IMR-90 (cell line): ENCODE results near the gene DNM2. TPM values are rescaled to one million over a fixed set of nuclear protein-coding genes. Genes with fewer than 3 reads are reported as not detected.

Experiments
- ATAC-seq: fragments of 200-7000 bp; cut with Tn5 transposase; 2 replicates; pipeline ENCODE4 v1.9.1; 2020; ENCODE audit warnings: low read depth, mild to moderate bottlenecking, moderate library complexity
- BruUV-seq: library from RNA; stranded (reverse); fragments of 400-500 nt; replicated peaks from 2 replicates; lab custom pipeline; 2021; lab: Mats Ljungman, UMichigan
- CTCF ChIA-PET: fragments of 300-600 bp; formaldehyde crosslinking; extraction: SDS; loops from one replicate; lab custom pipeline; 2021; ENCODE audit warnings: antibody characterized with exemption; lab: Yijun Ruan, JAX
- POLR2A ChIA-PET: fragments of 300-600 bp; sonication (Branson Sonifier 250); formaldehyde crosslinking; loops from one replicate; lab custom pipeline; 2022; ENCODE audit warnings: antibody characterized with exemption; ENCODE audit not compliant: unreplicated experiment; lab: Charles Lee
- DNase-seq: peaks from one replicate; pipeline ENCODE4 v3.0.0; 2013
- H2AFZ ChIP-seq: replicated peaks from 2 replicates; pipeline ENCODE3; 2013; ENCODE audit warnings: low read length, mild to moderate bottlenecking; ENCODE audit not compliant: poor library complexity
- H2AK5ac ChIP-seq: 2 replicates; pipeline ENCODE4 v1.6.1; 2013; ENCODE audit warnings: low read depth, low read length, inconsistent platforms
- H2AK9ac ChIP-seq: replicated peaks from 2 replicates; pipeline ENCODE3; 2013; ENCODE audit warnings: mild to moderate bottlenecking, low read depth, low read length, moderate library complexity; ENCODE audit not compliant: poor library complexity
- H2BK120ac ChIP-seq: 2 replicates; pipeline ENCODE4 v1.6.1; 2013; ENCODE audit warnings: low read depth, low read length, inconsistent platforms
- H2BK15ac ChIP-seq: 3 replicates; pipeline ENCODE4 v1.6.1; 2013; ENCODE audit warnings: low read depth, low read length, inconsistent platforms
- H2BK20ac ChIP-seq: 2 replicates; pipeline ENCODE4 v1.6.1; 2013; ENCODE audit warnings: low read depth, mild to moderate bottlenecking, inconsistent platforms, low read length, moderate library complexity
- H2BK5ac ChIP-seq: 2 replicates; pipeline ENCODE4 v1.6.1; 2013; ENCODE audit warnings: mild to moderate bottlenecking, low read depth, low read length, inconsistent platforms; ENCODE audit not compliant: poor library complexity, severe bottlenecking
- H3K14ac ChIP-seq: replicated peaks from 2 replicates; pipeline ENCODE4 v1.6.1; 2013; ENCODE audit warnings: low read depth, low read length, inconsistent platforms
- H3K18ac ChIP-seq: 2 replicates; pipeline ENCODE4 v1.6.1; 2013; ENCODE audit warnings: low read depth, low read length, control low read depth
- H3K23ac ChIP-seq: 2 replicates; pipeline ENCODE4 v1.6.1; 2013; ENCODE audit warnings: low read depth, low read length, inconsistent platforms
- H3K27ac ChIP-seq: 2 replicates; pipeline ENCODE4 v1.5.1; 2013; ENCODE audit warnings: mild to moderate bottlenecking, control low read depth, low read length; ENCODE audit not compliant: insufficient read depth
- H3K27me3 ChIP-seq: 2 replicates; pipeline ENCODE4 v1.6.1; 2013; ENCODE audit warnings: low read length; ENCODE audit not compliant: control insufficient read depth, insufficient read depth
- H3K36me3 ChIP-seq: 2 replicates; pipeline ENCODE4 v1.6.1; 2013; ENCODE audit warnings: low read length, mixed read lengths; ENCODE audit not compliant: control insufficient read depth, insufficient read depth
- H3K4ac ChIP-seq: 2 replicates; pipeline ENCODE4 v1.6.1; 2013; ENCODE audit warnings: low read depth, low read length, inconsistent platforms
- H3K4me1 ChIP-seq: 2 replicates; pipeline ENCODE4 v1.6.1; 2013; ENCODE audit warnings: low read length, mixed read lengths; ENCODE audit not compliant: control insufficient read depth, insufficient read depth
- H3K4me2 ChIP-seq: 2 replicates; pipeline ENCODE4 v1.6.1; 2013; ENCODE audit warnings: low read depth, mild to moderate bottlenecking, control low read depth, low read length, moderate library complexity
- H3K4me3 ChIP-seq: 2 replicates; pipeline ENCODE4 v1.5.1; 2013; ENCODE audit warnings: low read depth, mild to moderate bottlenecking, control low read depth, low read length, moderate library complexity; ENCODE audit not compliant: insufficient read depth
- H3K56ac ChIP-seq: 2 replicates; pipeline ENCODE4 v1.6.1; 2013; ENCODE audit warnings: low read length, inconsistent platforms; ENCODE audit not compliant: insufficient read depth; ENCODE audit errors: extremely low read depth
- H3K79me1 ChIP-seq, 2 experiments: 2 replicates each; pipeline ENCODE4 v1.6.1; 2013; ENCODE audit warnings: low read length in 2 of 2, inconsistent platforms in 1 of 2, low read depth in 1 of 2
- H3K9ac ChIP-seq: 2 replicates; pipeline ENCODE4 v1.6.1; 2013; ENCODE audit warnings: low read depth, low read length, control low read depth
- H3K9me1 ChIP-seq: 2 replicates; pipeline ENCODE4 v1.6.1; 2013; ENCODE audit warnings: low read length, inconsistent platforms; ENCODE audit not compliant: insufficient read depth
- H3K9me3 ChIP-seq: 2 replicates; pipeline ENCODE4 v1.6.1; 2013; ENCODE audit warnings: low read length; ENCODE audit not compliant: control insufficient read depth, insufficient read depth
- H4K20me1 ChIP-seq: 2 replicates; pipeline ENCODE4 v1.6.1; 2013; ENCODE audit warnings: low read length, inconsistent platforms; ENCODE audit not compliant: insufficient read depth
- H4K5ac ChIP-seq: 2 replicates; pipeline ENCODE4 v1.6.1; 2013; ENCODE audit warnings: mild to moderate bottlenecking, low read depth, low read length, control low read depth
- H4K8ac ChIP-seq, 2 experiments: 2 replicates each; pipeline ENCODE4 v1.6.1; 2013; ENCODE audit warnings: low read depth in 2 of 2, low read length in 2 of 2, control low read depth in 1 of 2, inconsistent platforms in 1 of 2
- H4K91ac ChIP-seq: 2 replicates; pipeline ENCODE4 v1.6.1; 2013; ENCODE audit warnings: low read depth, low read length, inconsistent platforms; ENCODE audit not compliant: insufficient read depth
- BHLHE40 ChIP-seq: fragments of 150-350 bp; IDR thresholded peaks from 2 replicates; pipeline ENCODE4 v1.6.1; 2016; ENCODE audit warnings: mild to moderate bottlenecking, low read depth, low read length
- MAFK ChIP-seq: IDR thresholded peaks from 2 replicates; pipeline ENCODE4 v1.6.1; 2012; ENCODE audit warnings: low read depth, low read length, improper control_type of control experiment
- MAZ ChIP-seq: IDR thresholded peaks from 2 replicates; pipeline ENCODE4 v1.6.1; 2012; ENCODE audit warnings: low read depth, mild to moderate bottlenecking, low read length, improper control_type of control experiment, moderate library complexity, borderline replicate concordance
- POLR2A ChIP-seq: IDR thresholded peaks from 2 replicates; pipeline ENCODE4 v1.6.1; 2012; ENCODE audit warnings: mild to moderate bottlenecking, low read depth, low read length
- RAD21 ChIP-seq: IDR thresholded peaks from 2 replicates; pipeline ENCODE4 v1.6.1; 2012; ENCODE audit warnings: low read length, improper control_type of control experiment
- RFX5 ChIP-seq: IDR thresholded peaks from 2 replicates; pipeline ENCODE4 v1.8.0; 2012; ENCODE audit warnings: low read depth, mild to moderate bottlenecking, low read length, moderate library complexity
- SMC3 ChIP-seq: fragments of 150-350 bp; IDR thresholded peaks from 2 replicates; pipeline ENCODE4 v1.6.1; 2016; ENCODE audit warnings: low read depth, mild to moderate bottlenecking, antibody characterized with exemption, low read length, moderate library complexity
- USF2 ChIP-seq: fragments of 150-350 bp; IDR thresholded peaks from 2 replicates; pipeline ENCODE4 v1.6.1; 2017; ENCODE audit warnings: mild to moderate bottlenecking, antibody characterized with exemption, low read length, low read depth
- WGBS, 2 experiments: methylation state at CpG; one replicate each; pipeline versions ENCODE4 v1.1.5 to v1.1.7; 2013; ENCODE audit warnings: missing lambda C conversion rate in 2 of 2; ENCODE audit not compliant: insufficient read length in 1 of 2; ENCODE audit errors: extremely low coverage in 2 of 2; 5-methylcytosine and 5-hydroxymethylcytosine counted together
- dilution Hi-C: fragments of 300-500 bp; cut with HindIII; formaldehyde crosslinking; loops from one replicate; pipeline ENCODE4 v1.14.3; 2018; ENCODE audit warnings: low sequenced_read_pairs; ENCODE audit not compliant: unreplicated experiment
- in situ Hi-C: fragments of 300-500 bp; cut with MboI; formaldehyde crosslinking; loops from 3 replicates; pipeline ENCODE4 v1.14.3; 2019; ENCODE audit warnings: low sequenced_read_pairs, inconsistent platforms, mixed read lengths
- intact Hi-C: fragments of 100-400 bp; cut with micrococcal nuclease; formaldehyde crosslinking; loops from 2 replicates; pipeline ENCODE4 v1.10.0; 2022
- polyA plus RNA-seq, 3 experiments: library from polyadenylated mRNA; depleted of rRNA; stranded (reverse); fragments of >200 nt; gene quantifications; 2 replicates each; pipeline ENCODE4 v1.2.3, GENCODE V29; 2012; ENCODE audit warnings: low replicate concordance in 1 of 3
- total RNA-seq: library from RNA; depleted of rRNA; stranded (reverse); fragments of >200 nt; gene quantifications from 2 replicates; pipeline ENCODE4 v1.2.3, GENCODE V29; 2012

DNM2 gene
- total and polyA plus RNA-seq, 2 of the 4 experiments (the other 2 are of a cell fraction) = 55.6 to 74.2 TPM

GRCh38 chr19:10815969-10816644 is 98.2 kb downstream of the DNM2 start:
- peaks cover 33% of the 10 kb centered on the region for H3K4me1 ChIP-seq
- POLR2A ChIA-PET = no interaction called here

More at GRCh38 chr19:10815969-10816644, 98.2 kb downstream of the DNM2 start:
- Histone ChIP-seq H4K8ac (peak overlapping the region; percentile 91 to 97), H4K20me1 (peaks cover 3% of the 10 kb centered on the region), H2BK120ac (peak overlapping the region; percentile 82), H3K18ac (peak overlapping the region; percentile 54), H2BK5ac (peak overlapping the region; percentile 98), H3K9me1 (peaks cover 24% of the 10 kb centered on the region), H3K9me3 (no peaks in the 10 kb centered on the region), H3K36me3 (peaks cover 53% of the 10 kb centered on the region), H3K27ac (peak overlapping the region; percentile 98), H2AK9ac (peak overlapping the region; percentile 100), H3K14ac (peak overlapping the region; percentile 98), H3K4me2 (peak overlapping the region; percentile 96), H2AFZ (peak overlapping the region; percentile 33), H2BK15ac (peak overlapping the region; percentile 68; the same call in 1 of the 3 replicates), H3K27me3 (no peaks in the 10 kb centered on the region), H3K9ac (peak overlapping the region; percentile 94), H3K23ac (peak overlapping the region; percentile 95; the same call in 1 of the 2 replicates), H3K79me1 (peaks cover 26 to 88% of the 10 kb centered on the region in 2 experiments; a peak in 3 of 4 replicates), H3K56ac (peak overlapping the region; percentile 97), H2BK20ac (peak overlapping the region; percentile 36; the same call in 1 of the 2 replicates), H4K5ac (peak overlapping the region; percentile 69), H3K4ac (peak overlapping the region; percentile 99), H4K91ac (peak overlapping the region; percentile 98), H2AK5ac (peak overlapping the region; percentile 99), H3K4me3 (peak overlapping the region; percentile 63)
- no peak for ATAC-seq
- in situ Hi-C loops = no loop called here
- peak; percentile 14 for DNase-seq
- intact Hi-C loops = no loop called here
- BruUV-seq = no TSS peak
- 92% methylated on average over 5 of the region's 21 CpGs; no CpG with 5 or more reads in 1 of the 2 experiments for WGBS, 2 experiments
- dilution Hi-C loops = no loop called here
- CTCF ChIA-PET = no interaction called here
- no peak for TF ChIP-seq USF2
- TF ChIP-seq BHLHE40 = no peak
- TF ChIP-seq MAFK = no peak
- no peak for TF ChIP-seq RAD21
- TF ChIP-seq POLR2A = peak; percentile 51; the same call in 1 of the 2 replicates
- TF ChIP-seq MAZ = no peak
- no peak for TF ChIP-seq RFX5
- TF ChIP-seq SMC3 = no peak
